SK-N-MC (cell line): Measurements from ENCODE around the gene ULK2.

ENCODE experiments used
- EZH2 ChIP-seq: fragments of 200-600 bp; sonication (generic); IDR thresholded peaks from one replicate; pipeline ENCODE4 v1.6.1; 2017; ENCODE audit warnings: antibody characterized with exemption
- POLR2AphosphoS5 ChIP-seq: IDR thresholded peaks from 2 replicates; pipeline ENCODE4 v1.6.1; 2012; ENCODE audit warnings: mild to moderate bottlenecking, low read depth, low read length, borderline replicate concordance

GRCh38 chr17:19724501-19725420 is 143.0 kb downstream of the ULK2 start:
- no peak for TF ChIP-seq EZH2
- TF ChIP-seq POLR2AphosphoS5, result no peak
